Choroid plexus epithelial cell (primary cell): Measurements from ENCODE around the gene TADA2A.

ENCODE experiments used
- DNase-seq: peaks from one replicate; pipeline ENCODE4 v3.0.0-alpha.2; 2010; ENCODE audit warnings: low read depth
- H3K4me3 ChIP-seq: 2 replicates; pipeline ENCODE4 v1.5.1; 2011; ENCODE audit warnings: low read depth, mild to moderate bottlenecking, control low read depth, low read length, moderate library complexity
- TF ChIP-seq, protein P1 (sequence below): conservative IDR thresholded peaks from 2 replicates; pipeline ENCODE4 v1.5.1; 2011; ENCODE audit warnings: low read depth, mild to moderate bottlenecking, control low read depth, inconsistent platforms, low read length, moderate library complexity

TADA2A gene

DNA sequence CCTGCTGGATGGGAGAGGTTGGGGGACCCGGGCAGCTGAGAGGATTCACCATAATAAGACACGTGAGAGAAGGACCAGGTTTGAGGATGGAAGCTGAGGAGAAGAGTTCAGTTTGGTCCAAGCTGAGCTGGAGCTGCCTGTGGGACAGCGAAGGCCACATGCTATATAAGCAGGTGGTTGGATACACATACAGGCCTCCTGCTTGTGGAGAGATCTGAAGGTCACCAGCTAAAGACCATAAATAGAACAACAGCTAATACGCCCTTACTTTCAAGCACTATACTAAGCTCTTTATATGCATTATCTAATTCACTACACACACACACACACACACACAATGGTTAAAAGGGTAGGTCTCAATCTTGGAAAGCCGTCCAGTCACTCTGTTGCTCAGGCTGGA is 115.1 kb downstream of the TADA2A start:
- TF ChIP-seq, protein P1, sequence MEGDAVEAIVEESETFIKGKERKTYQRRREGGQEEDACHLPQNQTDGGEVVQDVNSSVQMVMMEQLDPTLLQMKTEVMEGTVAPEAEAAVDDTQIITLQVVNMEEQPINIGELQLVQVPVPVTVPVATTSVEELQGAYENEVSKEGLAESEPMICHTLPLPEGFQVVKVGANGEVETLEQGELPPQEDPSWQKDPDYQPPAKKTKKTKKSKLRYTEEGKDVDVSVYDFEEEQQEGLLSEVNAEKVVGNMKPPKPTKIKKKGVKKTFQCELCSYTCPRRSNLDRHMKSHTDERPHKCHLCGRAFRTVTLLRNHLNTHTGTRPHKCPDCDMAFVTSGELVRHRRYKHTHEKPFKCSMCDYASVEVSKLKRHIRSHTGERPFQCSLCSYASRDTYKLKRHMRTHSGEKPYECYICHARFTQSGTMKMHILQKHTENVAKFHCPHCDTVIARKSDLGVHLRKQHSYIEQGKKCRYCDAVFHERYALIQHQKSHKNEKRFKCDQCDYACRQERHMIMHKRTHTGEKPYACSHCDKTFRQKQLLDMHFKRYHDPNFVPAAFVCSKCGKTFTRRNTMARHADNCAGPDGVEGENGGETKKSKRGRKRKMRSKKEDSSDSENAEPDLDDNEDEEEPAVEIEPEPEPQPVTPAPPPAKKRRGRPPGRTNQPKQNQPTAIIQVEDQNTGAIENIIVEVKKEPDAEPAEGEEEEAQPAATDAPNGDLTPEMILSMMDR = no peak
- DNase-seq = no peak
- no peak overlapping the region for H3K4me3 ChIP-seq

DNA sequence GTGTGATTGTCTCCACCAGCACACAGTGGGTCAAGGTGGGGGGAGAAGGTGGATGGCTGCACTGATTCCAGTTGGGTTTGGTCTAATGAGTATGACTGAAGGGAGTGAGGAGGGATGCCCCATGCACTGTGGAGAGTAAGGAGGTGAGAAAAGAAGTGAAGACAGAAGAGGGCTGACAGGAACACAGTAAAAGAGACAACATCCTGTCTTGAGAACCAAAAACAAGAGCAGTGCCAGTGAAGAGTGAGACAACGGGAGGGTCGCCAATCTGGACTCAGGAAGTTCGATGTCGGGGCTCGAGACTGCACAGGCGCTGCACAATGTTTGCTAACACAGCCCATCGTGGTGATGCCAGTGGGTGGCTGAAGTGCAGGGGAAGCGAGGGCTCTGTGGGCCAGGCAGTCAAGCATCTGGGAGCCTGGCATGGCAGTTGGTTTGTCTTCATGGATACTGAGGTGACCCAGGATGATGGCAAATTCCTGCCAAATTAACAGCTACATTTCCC is 117.1 kb downstream of the TADA2A start:
- DNase-seq = no peak
- TF ChIP-seq, protein P1 = no peak
- H3K4me3 ChIP-seq = no peak overlapping the region

DNA sequence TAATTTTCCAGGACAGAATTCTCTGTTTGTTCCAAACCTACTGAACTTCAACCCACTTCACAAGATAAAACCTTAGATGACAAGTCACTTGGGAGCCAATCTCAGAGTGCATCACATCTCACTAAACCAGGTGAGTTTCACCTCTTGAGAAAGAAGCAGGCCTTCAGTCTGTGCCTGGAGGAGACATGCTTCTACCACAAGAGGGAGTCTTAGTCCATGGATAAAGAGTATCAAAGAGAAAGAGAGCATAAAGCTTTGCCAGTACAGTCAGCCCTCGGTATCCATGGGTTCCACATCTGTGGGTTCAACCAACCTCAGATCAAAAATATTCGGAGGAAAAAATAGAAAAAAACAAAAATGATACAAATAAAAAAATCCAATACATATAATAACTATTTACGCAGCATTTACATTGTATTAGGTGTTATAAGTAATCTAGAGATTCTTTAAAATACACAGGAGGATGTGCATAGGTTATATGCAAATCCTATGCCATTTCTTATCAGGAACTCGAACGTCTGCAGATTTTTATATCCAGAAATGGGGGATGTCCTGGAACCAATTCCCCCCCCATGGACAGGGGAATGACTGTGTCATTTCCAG is 120.7 kb downstream of the TADA2A start:
- no peak overlapping the region for H3K4me3 ChIP-seq
- peak; percentile 82 for DNase-seq

More for the DNA sequence above, 120.7 kb downstream of the TADA2A start:
- TF ChIP-seq, protein P1 = peak; percentile 89
